Fibroblast of lung (primary cell): Measurements from ENCODE around the gene MAEA. TPM values are rescaled to one million over a fixed set of nuclear protein-coding genes. Genes with fewer than 3 reads are reported as not detected.
"Not testable (repeated sequence)": the region's sequence is repeated elsewhere in the genome, so short reads cannot be mapped to it uniquely, and the experiment has no call there.

Experiments used
- DNase-seq, 2 donors: peaks; one replicate each; pipeline versions ENCODE4 v3.0.0 to v3.0.0-alpha.2; 2010; ENCODE audit warnings: low read depth in 2 of 2
- H2AFZ ChIP-seq: 2 replicates; pipeline ENCODE4 v1.5.1; 2012; ENCODE audit warnings: low read length, control low read depth, inconsistent platforms
- H3K27ac ChIP-seq: 2 replicates; pipeline ENCODE4 v1.5.1; 2011; ENCODE audit warnings: low read length, control low read depth; ENCODE audit not compliant: insufficient read depth
- H3K27me3 ChIP-seq: 2 replicates; pipeline ENCODE4 v1.5.1; 2011; ENCODE audit warnings: mild to moderate bottlenecking, low read length; ENCODE audit not compliant: control insufficient read depth, insufficient read depth
- H3K36me3 ChIP-seq: 2 replicates; pipeline ENCODE4 v1.5.1; 2011; ENCODE audit warnings: low read length; ENCODE audit not compliant: control insufficient read depth, insufficient read depth
- H3K4me1 ChIP-seq: 2 replicates; pipeline ENCODE4 v1.5.1; 2011; ENCODE audit warnings: low read length; ENCODE audit not compliant: control insufficient read depth, insufficient read depth; ENCODE audit errors: extremely low read depth
- H3K4me2 ChIP-seq: 2 replicates; pipeline ENCODE4 v1.5.1; 2011; ENCODE audit warnings: low read length, control low read depth; ENCODE audit not compliant: insufficient read depth; ENCODE audit errors: extremely low read depth
- H3K4me3 ChIP-seq, 4 experiments: fragments of 200-600 bp in 1 of 4; sonication (generic) in 1 of 4; replicated peaks in 1 of 4; 2 replicates each; pipeline ENCODE4 v1.5.1; 2011 to 2016; ENCODE audit warnings: low read length in 4 of 4, low read depth in 3 of 4, mild to moderate bottlenecking in 3 of 4, control low read depth in 2 of 4, inconsistent platforms in 1 of 4, mixed read lengths in 1 of 4; ENCODE audit not compliant: insufficient read depth in 1 of 4; ENCODE audit errors: control extremely low read depth in 1 of 4
- H3K79me2 ChIP-seq: 2 replicates; pipeline ENCODE4 v1.5.1; 2012; ENCODE audit warnings: mild to moderate bottlenecking, low read length, inconsistent platforms; ENCODE audit not compliant: control insufficient read depth, insufficient read depth
- H3K9ac ChIP-seq: 2 replicates; pipeline ENCODE4 v1.5.1; 2011; ENCODE audit warnings: mild to moderate bottlenecking, low read length, control low read depth; ENCODE audit not compliant: insufficient read depth
- H3K9me3 ChIP-seq: 2 replicates; pipeline ENCODE4 v1.5.1; 2012; ENCODE audit warnings: low read depth, low read length; ENCODE audit not compliant: control insufficient read depth, insufficient read depth
- H4K20me1 ChIP-seq: 2 replicates; pipeline ENCODE4 v1.5.1; 2011; ENCODE audit warnings: low read length; ENCODE audit not compliant: control insufficient read depth, insufficient read depth; ENCODE audit errors: extremely low read depth
- CTCF ChIP-seq, 2 donors: IDR thresholded peaks in 1 of 2; conservative IDR thresholded peaks in 1 of 2; 1 replicate in 1 of 2; 2 replicates in 1 of 2; pipeline ENCODE4 v1.5.1; 2011 to 2012; ENCODE audit warnings: low read length in 2 of 2, control low read depth in 1 of 2, inconsistent platforms in 1 of 2, low read depth in 1 of 2, mild to moderate bottlenecking in 1 of 2
- EZH2 ChIP-seq: IDR thresholded peaks from 2 replicates; pipeline ENCODE4 v1.5.1; 2012; ENCODE audit warnings: low read length, control low read depth, mild to moderate bottlenecking; ENCODE audit errors: missing control alignments
- polyA plus RNA-seq, 2 donors: library from polyadenylated mRNA; depleted of rRNA in 1 of 2; stranded (reverse) in 1 of 2; unstranded in 1 of 2; fragments of >200 nt; gene quantifications; 2 replicates each; pipeline ENCODE4 v1.2.1, GENCODE V29; 2011 to 2012; ENCODE audit warnings: missing spikeins in 1 of 2
- total RNA-seq: library from RNA; depleted of rRNA; stranded (reverse); fragments of >200 nt; gene quantifications from 2 replicates; pipeline ENCODE4 v1.2.1, GENCODE V29; 2014

Gene MAEA
- total and polyA plus RNA-seq, 2 donors (not counting 1 experiment from before 2014, with no cell fraction given): 44.3 to 53.8 TPM

- no peaks in the 10 kb centered on the region for H3K4me1 ChIP-seq
These were observed 81.8 kb downstream of the MAEA start for GRCh38 chr4:1371176-1372165.

GRCh38 chr4:1372576-1372975 lies 82.9 kb downstream of the MAEA start:
- H3K4me1 ChIP-seq, H3K4me2 ChIP-seq, H4K20me1 ChIP-seq, H3K4me3 ChIP-seq, DNase-seq, H3K79me2 ChIP-seq, H3K9me3 ChIP-seq, H3K9ac ChIP-seq, H2AFZ ChIP-seq, H3K27ac ChIP-seq, H3K27me3 ChIP-seq, H3K36me3 ChIP-seq: not testable (repeated sequence)

More at GRCh38 chr4:1371176-1372165, 81.8 kb downstream of the MAEA start:
- H2AFZ ChIP-seq: no peak overlapping the region
- no peak overlapping the region for H3K9ac ChIP-seq
- H3K36me3 ChIP-seq: peaks cover 7% of the 10 kb centered on the region
- H3K4me2 ChIP-seq: no peak overlapping the region
- H3K27ac ChIP-seq: no peak overlapping the region
- no peak for DNase-seq
- TF ChIP-seq CTCF (conservative IDR thresholded peaks at IDR 0.05 in 1 of 2, IDR thresholded peaks at IDR 0.05 in 1 of 2; ENCODE audit: low read depth in 1 of 2, low read length in 2 of 2) (no peak), EZH2 (no peak)
- no peaks in the 10 kb centered on the region for H4K20me1 ChIP-seq
- H3K79me2 ChIP-seq: no peaks in the 10 kb centered on the region
- H3K9me3 ChIP-seq: no peaks in the 10 kb centered on the region
- H3K4me3 ChIP-seq: no peak overlapping the region
- H3K27me3 ChIP-seq: no peaks in the 10 kb centered on the region

GRCh38 chr4:1373892-1374705 lies 84.4 kb downstream of the MAEA start:
- H3K27me3 ChIP-seq: no peaks in the 10 kb centered on the region
- H2AFZ ChIP-seq: no peak overlapping the region
- H3K9ac ChIP-seq: no peak overlapping the region
- DNase-seq: no peak
- no peak overlapping the region for H3K4me3 ChIP-seq
- H3K27ac ChIP-seq: no peak overlapping the region
- H3K4me2 ChIP-seq: no peak overlapping the region
- no peaks in the 10 kb centered on the region for H4K20me1 ChIP-seq
- H3K9me3 ChIP-seq: no peaks in the 10 kb centered on the region
- H3K79me2 ChIP-seq: no peaks in the 10 kb centered on the region
- H3K36me3 ChIP-seq: peaks cover 4% of the 10 kb centered on the region
- TF ChIP-seq EZH2 (no peak), CTCF (conservative IDR thresholded peaks at IDR 0.05 in 1 of 2, IDR thresholded peaks at IDR 0.05 in 1 of 2; ENCODE audit: low read depth in 1 of 2, low read length in 2 of 2) (no peak)
- H3K4me1 ChIP-seq: no peaks in the 10 kb centered on the region
